HG02973 (cell line): ENCODE data around the gene IDUA.
"Not testable (repeated sequence)": the region's sequence is repeated elsewhere in the genome, so short reads cannot be mapped to it uniquely, and the experiment has no call there.

Experiments used
- ATAC-seq: cut with Tn5 transposase; IDR thresholded peaks from one replicate; pipeline ENCODE4 v1.9.1; 2021; ENCODE audit warnings: moderate library complexity; ENCODE audit not compliant: unreplicated experiment

Gene IDUA

GRCh38 chr4:999240-999863 lies 12.5 kb downstream of the IDUA start:
- ATAC-seq, result not testable (repeated sequence)

DNA sequence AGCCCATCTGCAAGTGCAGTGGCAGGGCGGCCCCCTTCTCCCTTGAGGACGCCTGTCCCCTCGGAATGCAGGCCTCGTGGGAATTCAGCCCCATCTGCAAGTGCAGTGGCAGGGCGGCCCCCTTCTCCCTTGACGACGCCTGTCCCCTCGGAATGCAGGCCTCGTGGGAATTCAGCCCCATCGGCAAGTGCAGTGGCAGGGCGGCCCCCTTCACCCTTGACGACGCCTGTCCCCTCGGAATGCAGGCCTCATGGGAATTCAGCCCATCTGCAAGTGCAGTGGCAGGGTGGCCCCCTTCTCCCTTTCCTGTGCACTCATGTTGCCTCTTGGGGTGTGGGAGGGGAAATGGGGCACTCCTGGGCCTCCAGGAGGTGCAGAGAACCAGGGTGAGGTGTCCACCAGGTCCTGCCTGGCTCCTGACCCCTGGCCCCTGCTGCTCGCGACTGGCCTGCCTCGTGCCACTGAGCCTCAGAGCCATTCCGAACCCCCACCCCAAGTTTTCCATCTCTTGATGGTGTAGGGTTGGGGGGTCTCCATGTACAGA lies 13.1 kb downstream of the IDUA start:
- ATAC-seq, result no peak

DNA sequence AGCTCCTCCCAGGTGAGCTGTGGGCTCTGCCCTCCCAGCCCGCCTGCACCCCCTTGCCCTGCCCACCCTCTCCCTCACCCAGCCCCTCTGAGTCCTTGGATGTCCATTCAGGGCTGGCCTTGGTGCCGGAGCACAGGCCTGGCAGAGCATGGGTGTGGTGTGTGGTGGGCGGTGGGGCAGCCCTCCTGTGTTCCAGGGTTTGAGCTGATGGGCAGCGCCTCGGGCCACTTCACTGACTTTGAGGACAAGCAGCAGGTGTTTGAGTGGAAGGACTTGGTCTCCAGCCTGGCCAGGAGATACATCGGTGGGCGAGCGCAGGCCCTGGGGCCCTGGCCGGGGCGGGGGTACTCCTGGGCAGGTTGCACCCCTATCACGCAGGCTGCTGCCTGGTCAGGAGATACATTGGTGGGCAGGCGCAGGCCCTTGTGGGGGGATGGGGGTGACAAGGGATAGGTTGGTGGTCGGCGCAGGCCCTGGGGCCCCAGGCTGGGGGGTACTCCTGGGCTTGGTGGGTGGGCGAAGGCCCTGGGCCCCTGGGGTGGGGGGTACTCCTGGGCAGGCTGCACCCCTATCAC lies 13.9 kb downstream of the IDUA start:
- no peak for ATAC-seq

DNA sequence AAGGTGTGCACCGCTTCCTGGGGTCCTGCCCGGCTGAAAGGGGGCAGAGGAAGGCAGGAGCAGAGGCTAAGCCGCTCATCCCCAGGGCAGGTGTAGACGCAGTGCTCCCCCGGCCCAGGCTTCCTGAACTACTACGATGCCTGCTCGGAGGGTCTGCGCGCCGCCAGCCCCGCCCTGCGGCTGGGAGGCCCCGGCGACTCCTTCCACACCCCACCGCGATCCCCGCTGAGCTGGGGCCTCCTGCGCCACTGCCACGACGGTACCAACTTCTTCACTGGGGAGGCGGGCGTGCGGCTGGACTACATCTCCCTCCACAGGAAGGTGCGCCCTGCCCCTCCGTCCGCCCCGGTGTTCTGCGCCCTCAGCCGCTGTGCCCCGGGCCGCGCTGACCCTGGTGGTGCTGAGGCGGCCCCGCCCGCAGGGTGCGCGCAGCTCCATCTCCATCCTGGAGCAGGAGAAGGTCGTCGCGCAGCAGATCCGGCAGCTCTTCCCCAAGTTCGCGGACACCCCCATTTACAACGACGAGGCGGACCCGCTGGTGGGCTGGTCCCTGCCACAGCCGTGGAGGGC lies 14.8 kb downstream of the IDUA start:
- ATAC-seq, result no peak

- ATAC-seq, result no peak
These were observed 15.3 kb downstream of the IDUA start for GRCh38 chr4:1002131-1002630.

- no peak for ATAC-seq
These were observed 15.9 kb downstream of the IDUA start for GRCh38 chr4:1002631-1003251.

- no peak for ATAC-seq
These were observed 16.6 kb downstream of the IDUA start for GRCh38 chr4:1003271-1004070.

- no peak for ATAC-seq
These were observed 17.2 kb downstream of the IDUA start for GRCh38 chr4:1004071-1004418.

DNA sequence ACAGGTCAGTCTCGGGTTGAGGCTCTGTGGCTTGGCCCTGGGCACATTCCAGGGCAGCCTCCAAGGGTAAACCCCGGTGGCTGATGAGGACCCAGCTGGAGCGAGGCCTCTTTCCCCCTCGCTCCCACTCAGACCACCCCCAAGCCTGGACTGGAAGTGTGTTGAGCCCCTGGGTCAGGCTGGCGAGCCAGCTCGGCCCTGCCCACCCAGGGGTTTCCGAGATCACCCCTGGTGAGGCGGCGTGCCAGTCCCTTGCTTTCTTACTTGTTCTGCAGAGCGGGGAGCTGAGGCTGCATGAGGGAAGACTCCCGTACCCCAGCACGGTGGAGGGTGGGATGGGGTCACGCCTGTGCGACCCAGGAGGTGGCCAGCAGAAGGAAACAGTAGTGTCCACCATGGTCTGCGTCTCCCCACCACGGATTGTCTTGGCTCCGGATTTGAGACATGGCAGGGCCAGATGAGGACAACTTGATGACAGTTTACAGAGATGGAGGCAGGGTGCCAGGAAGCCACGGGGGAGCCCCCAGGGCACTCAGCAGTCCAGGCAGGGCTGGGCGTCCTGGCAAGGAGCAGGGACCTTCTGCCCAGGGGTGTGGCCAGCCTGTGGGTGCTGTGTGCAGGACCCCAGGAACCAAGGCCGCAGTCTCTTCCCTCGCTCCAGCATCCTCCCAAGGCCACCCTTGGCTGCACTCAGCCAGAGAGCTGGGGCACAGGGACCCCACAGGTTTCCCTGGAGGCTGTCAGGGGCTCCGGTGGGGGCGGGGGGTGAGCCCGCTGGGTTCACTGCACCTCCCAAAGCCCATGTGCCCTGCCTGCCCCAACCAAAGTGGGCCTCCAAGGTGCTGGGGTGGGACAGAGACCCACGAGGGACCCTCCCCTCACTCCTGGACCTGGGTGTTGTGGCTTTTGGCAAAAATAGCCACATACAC lies 18.0 kb downstream of the IDUA start:
- no peak for ATAC-seq

GRCh38 chr4:1006856-1007255 lies 20.0 kb downstream of the IDUA start:
- no peak for ATAC-seq

- ATAC-seq, result no peak
These were observed 22.1 kb downstream of the IDUA start for GRCh38 chr4:1008840-1009541.

GRCh38 chr4:1009542-1010394 lies 22.9 kb downstream of the IDUA start:
- no peak for ATAC-seq

- ATAC-seq, result no peak
These were observed 23.7 kb downstream of the IDUA start for GRCh38 chr4:1010395-1011021.

- ATAC-seq, result no peak
These were observed 24.3 kb downstream of the IDUA start, which contains the start of gene FGFRL1 for GRCh38 chr4:1011022-1011665. Gene FGFRL1 (plus strand): TSS chr4:1011626. CDS start chr4:1012486, 860 bp downstream.

DNA sequence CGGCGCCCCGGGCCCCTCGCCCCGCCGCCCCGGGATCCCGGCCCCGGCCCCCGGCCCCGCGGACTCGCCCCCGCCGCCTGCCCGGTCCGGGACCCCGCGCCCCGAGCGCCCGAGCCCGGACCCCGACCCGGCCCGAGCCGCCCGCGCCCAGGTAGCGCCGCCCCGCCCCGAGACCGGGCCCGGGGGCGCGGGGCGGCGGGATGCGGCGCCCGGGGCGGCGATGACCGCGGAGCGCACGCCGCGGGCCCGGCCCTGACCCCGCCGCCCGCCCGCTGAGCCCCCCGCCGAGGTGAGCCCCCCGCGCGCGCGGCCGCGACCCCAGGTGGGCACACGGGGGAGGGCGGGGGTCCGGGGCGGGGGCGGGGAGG lies 24.8 kb downstream of the IDUA start:
- ATAC-seq, result no peak

DNA sequence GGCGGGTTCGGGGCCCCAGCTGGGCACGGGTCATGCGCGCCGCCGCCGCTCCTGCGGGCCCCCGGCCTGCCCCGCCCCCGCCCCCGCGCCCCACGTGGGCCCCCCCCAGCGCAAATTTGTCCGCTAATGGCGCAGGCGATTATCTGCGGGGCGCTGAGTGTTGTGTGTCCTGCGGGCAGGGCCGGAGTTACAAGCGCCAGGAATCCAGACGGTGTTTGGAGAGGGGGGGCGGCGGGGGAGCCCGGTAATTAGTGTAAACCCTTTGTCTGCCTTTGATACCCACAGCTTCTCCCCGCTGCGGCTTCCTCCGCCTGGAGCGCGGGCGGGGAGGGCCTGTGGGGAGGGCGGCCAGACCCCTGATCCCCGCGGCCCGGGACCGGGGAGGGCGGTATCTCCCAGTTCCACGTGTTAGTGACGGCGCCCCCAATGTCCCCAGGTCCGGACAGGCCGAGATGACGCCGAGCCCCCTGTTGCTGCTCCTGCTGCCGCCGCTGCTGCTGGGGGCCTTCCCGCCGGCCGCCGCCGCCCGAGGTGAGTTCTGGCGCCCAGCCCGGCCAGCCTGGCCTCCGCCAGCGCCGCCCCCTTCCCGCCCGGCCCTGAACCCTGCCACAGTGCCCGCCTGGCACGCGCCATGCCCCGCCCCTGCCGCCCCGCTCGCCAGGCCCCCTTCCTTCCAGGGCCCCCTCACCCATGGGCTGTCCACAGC lies 25.3 kb downstream of the IDUA start:
- ATAC-seq, result no peak
